CD4-positive, alpha-beta T cell treated with Interleukin-15 for 1 hour (primary cell): ENCODE results near the gene FYB2.

Experiments used
- DNase-seq: peaks from one replicate; pipeline ENCODE4 v3.0.0-alpha.2; 2020

Gene FYB2

GRCh38 chr1:56819387-56819899 is at the start of gene FYB2:
Gene FYB2 (minus strand): TSS chr1:56819404. CDS start chr1:56819290, 114 bp downstream.
- DNase-seq = no peak

- no peak for DNase-seq
These were observed 49.6 kb upstream of the FYB2 start for GRCh38 chr1:56868761-56869160.

- no peak for DNase-seq
These were observed 48.3 kb upstream of the FYB2 start for GRCh38 chr1:56867491-56867890.

GRCh38 chr1:56866656-56867055 is 47.5 kb upstream of the FYB2 start:
- no peak for DNase-seq

GRCh38 chr1:56864430-56864829 is 45.2 kb upstream of the FYB2 start:
- no peak for DNase-seq

GRCh38 chr1:56863265-56863992 is 44.2 kb upstream of the FYB2 start:
- no peak for DNase-seq

GRCh38 chr1:56859287-56859686 is 40.1 kb upstream of the FYB2 start:
- DNase-seq = no peak

GRCh38 chr1:56856186-56856585 is 37.0 kb upstream of the FYB2 start:
- DNase-seq = no peak

GRCh38 chr1:56855190-56855589 is 36.0 kb upstream of the FYB2 start:
- DNase-seq = no peak

GRCh38 chr1:56854521-56855099 is 35.4 kb upstream of the FYB2 start, which contains the start of gene C8A:
Gene C8A (plus strand): TSS chr1:56854797. CDS start chr1:56854902, 105 bp downstream.
- no peak for DNase-seq

- no peak for DNase-seq
These were observed 33.3 kb upstream of the FYB2 start for GRCh38 chr1:56852476-56852875.

- no peak for DNase-seq
These were observed 31.7 kb upstream of the FYB2 start for GRCh38 chr1:56850922-56851321.

GRCh38 chr1:56850411-56850810 is 31.2 kb upstream of the FYB2 start:
- DNase-seq = no peak

- no peak for DNase-seq
These were observed 30.5 kb upstream of the FYB2 start for GRCh38 chr1:56849750-56850149.

- DNase-seq = no peak
These were observed 26.1 kb upstream of the FYB2 start for GRCh38 chr1:56845343-56845742.

- no peak for DNase-seq
These were observed 25.4 kb upstream of the FYB2 start for GRCh38 chr1:56844545-56845136.

- DNase-seq = no peak
These were observed 24.3 kb upstream of the FYB2 start for GRCh38 chr1:56843544-56843943.

GRCh38 chr1:56838759-56839158 is 19.6 kb upstream of the FYB2 start:
- DNase-seq = no peak

GRCh38 chr1:56837244-56837939 is 18.2 kb upstream of the FYB2 start:
- DNase-seq = no peak

- no peak for DNase-seq
These were observed 17.2 kb upstream of the FYB2 start for GRCh38 chr1:56836359-56836758.

- DNase-seq = no peak
These were observed 16.5 kb upstream of the FYB2 start for GRCh38 chr1:56835657-56836056.

GRCh38 chr1:56834137-56834900 is 15.1 kb upstream of the FYB2 start:
- no peak for DNase-seq

- DNase-seq = no peak
These were observed 13.9 kb upstream of the FYB2 start for GRCh38 chr1:56833088-56833487.
